SK-N-SH (cell line): ENCODE data around the gene NRM. TPM values are rescaled to one million over a fixed set of nuclear protein-coding genes. Genes with fewer than 3 reads are reported as not detected.

Source experiments
- CHD2 ChIP-seq: fragments of 150-350 bp; IDR thresholded peaks from 2 replicates; pipeline ENCODE4 v1.6.1; 2018; ENCODE audit warnings: low read length; ENCODE audit not compliant: partially characterized antibody
- CTCF ChIP-seq: fragments of 200-600 bp; sonication (generic); IDR thresholded peaks from 2 replicates; pipeline ENCODE4 v1.6.1; 2017; ENCODE audit warnings: antibody characterized with exemption, mild to moderate bottlenecking, moderate library complexity
- ELF1 ChIP-seq: IDR thresholded peaks from 2 replicates; pipeline ENCODE4 v1.4.0; 2012
- EP300 ChIP-seq, 2 experiments: IDR thresholded peaks; 2 replicates each; pipeline versions ENCODE4 v1.4.0 to v1.6.1; 2012; ENCODE audit warnings: borderline replicate concordance in 1 of 2, low read depth in 1 of 2, low read length in 1 of 2
- FOSL2 ChIP-seq: IDR thresholded peaks from 2 replicates; pipeline ENCODE4 v1.4.0; 2012; ENCODE audit warnings: low read depth, mild to moderate bottlenecking, moderate library complexity, borderline replicate concordance
- FOXJ3 ChIP-seq: sonication (generic); formaldehyde crosslinking; IDR thresholded peaks from 2 replicates; pipeline ENCODE4 v1.5.1; 2020; ENCODE audit warnings: mild to moderate bottlenecking, missing genetic modification reagents
- GABPA ChIP-seq: IDR thresholded peaks from 2 replicates; pipeline ENCODE4 v1.4.0; 2012; ENCODE audit warnings: low read depth, mild to moderate bottlenecking
- GATA2 ChIP-seq: sonication (generic); formaldehyde crosslinking; IDR thresholded peaks from 2 replicates; pipeline ENCODE4 v1.5.0; 2020; ENCODE audit warnings: mild to moderate bottlenecking, missing genetic modification reagents
- IRF3 ChIP-seq: fragments of 150-350 bp; IDR thresholded peaks from 2 replicates; pipeline ENCODE4 v1.6.1; 2016; ENCODE audit warnings: mild to moderate bottlenecking, low read depth, low read length
- JUND ChIP-seq: IDR thresholded peaks from 2 replicates; pipeline ENCODE4 v1.4.0; 2012
- MAX ChIP-seq: IDR thresholded peaks from 2 replicates; pipeline ENCODE4 v1.4.0; 2012; ENCODE audit warnings: low read depth
- MEF2A ChIP-seq: IDR thresholded peaks from 2 replicates; pipeline ENCODE4 v1.4.0; 2012; ENCODE audit warnings: low read depth, borderline replicate concordance
- MXI1 ChIP-seq: IDR thresholded peaks from 2 replicates; pipeline ENCODE4 v1.6.1; 2012; ENCODE audit warnings: mild to moderate bottlenecking, low read depth, low read length, improper control_type of control experiment
- NFIC ChIP-seq: IDR thresholded peaks from 2 replicates; pipeline ENCODE4 v1.4.0; 2012; ENCODE audit warnings: borderline replicate concordance
- NRF1 ChIP-seq: IDR thresholded peaks from 2 replicates; pipeline ENCODE4 v1.6.1; 2012; ENCODE audit warnings: low read depth, mild to moderate bottlenecking, low read length
- PBX3 ChIP-seq: IDR thresholded peaks from 2 replicates; pipeline ENCODE4; 2012
- POLR2AphosphoS5 ChIP-seq: IDR thresholded peaks from 2 replicates; pipeline ENCODE4 v1.6.1; 2012; ENCODE audit warnings: low read depth, low read length
- RAD21 ChIP-seq: IDR thresholded peaks from 2 replicates; pipeline ENCODE4 v1.6.1; 2012; ENCODE audit warnings: mild to moderate bottlenecking, low read length
- RCOR1 ChIP-seq: fragments of 150-350 bp; IDR thresholded peaks from 2 replicates; pipeline ENCODE4 v1.6.1; 2017; ENCODE audit warnings: antibody characterized with exemption, low read length
- RFX5 ChIP-seq: IDR thresholded peaks from 2 replicates; pipeline ENCODE4 v1.6.1; 2012; ENCODE audit warnings: mild to moderate bottlenecking, improper control_type of control experiment, low read length
- RXRA ChIP-seq: IDR thresholded peaks from 2 replicates; pipeline ENCODE4 v1.4.0; 2012; ENCODE audit warnings: low read depth, mild to moderate bottlenecking, borderline replicate concordance
- SIN3A ChIP-seq: IDR thresholded peaks from 2 replicates; pipeline ENCODE4 v1.6.1; 2012; ENCODE audit warnings: low read depth, mild to moderate bottlenecking, low read length, moderate library complexity, borderline replicate concordance
- SMC3 ChIP-seq: IDR thresholded peaks from 2 replicates; pipeline ENCODE4 v1.6.1; 2012; ENCODE audit warnings: low read depth, low read length, improper control_type of control experiment
- TAF1 ChIP-seq: IDR thresholded peaks from 2 replicates; pipeline ENCODE4 v1.6.1; 2012; ENCODE audit warnings: low read depth, mild to moderate bottlenecking, low read length, moderate library complexity, borderline replicate concordance
- USF1 ChIP-seq: IDR thresholded peaks from 2 replicates; pipeline ENCODE4 v1.4.0; 2012; ENCODE audit warnings: low read depth, borderline replicate concordance
- polyA plus RNA-seq, 3 experiments: library from polyadenylated mRNA; depleted of rRNA; stranded (reverse); fragments of >200 nt; gene quantifications; 2 replicates each; pipeline ENCODE4 v1.2.3, GENCODE V29; 2012

NRM gene
- polyA plus RNA-seq, 1 of the 3 experiments (the other 2 are of a cell fraction) = 26.8 TPM

- TF ChIP-seq PBX3 = peak; percentile 24
- no peak for TF ChIP-seq NRF1
- no peak for TF ChIP-seq RCOR1
- no peak for TF ChIP-seq NFIC
- TF ChIP-seq MXI1 = peak; percentile 25
- no peak for TF ChIP-seq RAD21
- TF ChIP-seq GABPA = peak; percentile 39; the same call in 1 of the 2 replicates
- TF ChIP-seq CHD2 = no peak
- TF ChIP-seq IRF3 = no peak
- TF ChIP-seq ELF1 = 0 out of 2 replicates have a peak, but pooled peaks have one; percentile 19
- 0 out of 2 replicates have a peak, but pooled peaks have one; percentile 47 for TF ChIP-seq JUND
- no peak for TF ChIP-seq MEF2A
- peak in 1 of 2 experiments; percentile 43; a peak in 1 of 4 replicates for TF ChIP-seq EP300 (IDR thresholded peaks at IDR 0.05; ENCODE audit: borderline replicate concordance in 1 of 2, low read depth in 1 of 2, low read length in 1 of 2)
- no peak for TF ChIP-seq GATA2
- TF ChIP-seq POLR2AphosphoS5 = peak; percentile 87
- TF ChIP-seq TAF1 = no peak; the same call in none of the 2 replicates
- TF ChIP-seq FOSL2 = peak; percentile 54; the same call in 1 of the 2 replicates
- no peak for TF ChIP-seq FOXJ3 (CRISPR knock-in tag)
- peak; percentile 52 for TF ChIP-seq MAX
- peak; percentile 96 for TF ChIP-seq SIN3A
- peak; percentile 36; the same call in 1 of the 2 replicates for TF ChIP-seq USF1
- TF ChIP-seq CTCF = no peak
- no peak for TF ChIP-seq RFX5
- no peak for TF ChIP-seq SMC3
- peak; percentile 53; the same call in 1 of the 2 replicates for TF ChIP-seq RXRA
Measured at GRCh38 chr6:30686908-30687658, 3.7 kb downstream of the NRM start (continued).
